GM18907 (cell line): ENCODE measurements around the gene INPP4B.

Source experiments
- ATAC-seq: cut with Tn5 transposase; IDR thresholded peaks from one replicate; pipeline ENCODE4 v1.9.1; 2021; ENCODE audit warnings: mild to moderate bottlenecking, moderate library complexity; ENCODE audit not compliant: unreplicated experiment

INPP4B gene

DNA sequence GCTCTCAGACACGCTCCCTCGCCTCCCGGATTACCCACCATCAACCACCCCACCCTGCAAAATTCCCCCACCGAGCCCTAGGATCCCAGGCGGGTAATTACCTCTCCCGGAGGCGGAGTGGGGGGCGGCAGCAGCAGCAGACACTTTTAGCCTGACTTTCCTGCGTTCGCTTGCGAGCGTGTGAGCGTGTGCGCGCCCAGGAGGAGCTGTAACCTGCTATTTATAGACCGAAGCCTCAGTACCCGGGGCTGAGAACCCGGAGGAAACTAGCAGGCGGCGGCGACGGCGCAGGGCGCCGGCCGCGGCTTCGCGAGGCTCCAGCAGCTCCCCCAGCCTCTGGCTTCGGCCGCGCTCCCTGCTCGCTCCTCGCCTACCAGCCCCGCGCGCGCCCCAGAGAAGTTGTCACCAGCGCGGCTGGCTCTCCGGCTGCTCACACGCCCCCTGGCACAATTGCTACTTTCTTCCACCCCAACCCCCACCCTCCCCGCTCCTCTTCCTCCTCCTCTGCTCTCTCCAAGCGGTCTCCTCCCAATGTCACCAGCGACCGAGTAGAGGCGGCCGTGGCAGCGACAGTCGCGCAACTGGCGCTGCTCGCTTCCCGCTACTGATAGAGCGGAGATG is at the start of gene INPP4B:
INPP4B (minus strand) TSS at position 194 of the 621 bp plus-strand sequence.
- peak; percentile 51 for ATAC-seq

DNA sequence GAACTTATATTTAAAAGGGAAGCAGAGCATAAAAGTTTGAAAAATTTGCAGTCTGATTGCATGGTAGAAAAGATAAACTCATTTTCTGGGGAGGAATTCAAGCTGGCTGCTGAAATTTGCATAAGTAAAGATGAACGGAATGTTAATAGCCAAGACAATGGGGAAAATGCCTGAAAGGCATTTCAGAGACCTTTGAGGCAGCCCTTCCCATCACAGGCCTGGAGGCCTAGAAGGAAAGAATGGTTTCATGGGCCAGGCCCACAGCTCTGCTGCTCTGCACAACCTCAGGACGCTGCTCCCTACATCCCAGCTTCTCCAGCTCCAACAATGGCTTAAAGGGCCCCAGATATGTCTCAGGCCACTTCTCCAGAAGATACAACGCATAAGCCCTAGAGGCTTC is 46.9 kb upstream of the INPP4B start:
- no peak for ATAC-seq

DNA sequence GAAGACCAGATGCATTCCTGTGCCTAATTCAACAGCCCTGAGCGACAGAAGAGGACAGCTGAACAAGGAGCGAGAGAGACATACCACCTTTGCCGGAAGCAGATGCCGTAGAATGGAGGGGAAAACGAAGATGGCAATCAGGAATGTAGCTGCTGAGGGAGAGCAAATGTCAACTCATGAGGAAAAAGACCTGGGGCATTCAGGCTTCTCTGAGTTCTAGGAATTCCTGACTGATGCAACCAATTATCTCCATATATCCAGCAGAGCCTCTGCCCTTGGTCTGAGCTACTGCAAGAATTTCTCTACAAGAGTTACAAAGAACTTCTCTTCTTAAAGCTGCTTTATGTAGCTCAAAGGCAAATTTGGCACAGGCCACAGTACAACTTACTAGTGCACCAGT is 40.5 kb upstream of the INPP4B start:
- ATAC-seq: no peak

DNA sequence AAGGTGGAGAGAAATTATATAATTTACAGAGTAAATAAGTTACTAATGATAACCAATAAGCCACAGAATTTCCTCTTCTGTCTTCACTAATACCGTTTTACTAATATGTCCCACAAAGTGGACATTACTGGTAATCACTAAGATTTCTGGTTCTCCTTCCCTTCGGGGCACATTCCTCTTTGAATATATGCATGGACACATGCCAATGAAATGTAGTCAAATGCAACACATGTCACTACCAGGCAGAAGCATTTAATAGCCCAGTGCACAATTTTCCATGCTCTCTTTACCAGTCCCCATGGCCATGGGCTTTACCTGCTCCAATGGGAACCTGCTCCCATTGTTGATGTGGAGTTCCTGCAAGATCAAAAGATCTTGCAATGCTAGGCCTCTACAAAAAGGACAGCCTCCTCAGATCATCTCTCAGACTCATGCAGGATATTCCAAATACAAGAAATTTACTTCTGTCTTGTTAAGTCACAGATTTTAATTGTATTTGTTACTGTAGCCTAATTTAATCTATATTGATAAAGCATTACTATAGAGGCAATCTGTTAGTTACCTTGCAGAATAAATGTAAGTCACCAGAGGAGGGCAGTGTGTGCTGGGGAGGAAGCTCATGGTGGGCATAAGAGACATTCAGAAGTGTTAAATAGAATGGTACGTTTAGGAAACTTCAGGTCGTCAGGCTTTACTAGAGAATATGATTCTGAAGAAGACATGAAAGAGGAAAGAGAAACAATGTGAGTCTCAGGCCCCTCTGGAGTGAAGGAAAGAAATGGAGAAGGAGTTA is 37.1 kb upstream of the INPP4B start:
- no peak for ATAC-seq

DNA sequence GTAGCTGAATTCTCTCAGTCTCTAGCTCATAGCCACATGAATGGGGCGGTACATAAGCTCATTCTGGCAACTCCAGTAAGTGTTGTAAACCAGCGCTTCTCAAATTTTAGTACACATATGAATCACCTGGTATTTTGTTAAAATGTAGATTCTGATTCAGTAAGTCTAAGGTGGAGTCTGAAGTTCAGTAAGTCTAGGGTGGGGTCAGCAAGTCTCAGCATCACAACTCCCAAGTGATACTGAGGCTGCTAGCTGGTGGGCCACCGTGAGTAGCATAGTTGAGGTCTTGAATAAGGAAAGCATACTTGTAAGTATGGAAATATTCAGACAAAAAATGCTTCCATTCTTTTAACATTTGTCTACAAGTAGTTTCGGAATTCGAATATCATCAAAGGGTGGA is 36.1 kb upstream of the INPP4B start:
- ATAC-seq: no peak

DNA sequence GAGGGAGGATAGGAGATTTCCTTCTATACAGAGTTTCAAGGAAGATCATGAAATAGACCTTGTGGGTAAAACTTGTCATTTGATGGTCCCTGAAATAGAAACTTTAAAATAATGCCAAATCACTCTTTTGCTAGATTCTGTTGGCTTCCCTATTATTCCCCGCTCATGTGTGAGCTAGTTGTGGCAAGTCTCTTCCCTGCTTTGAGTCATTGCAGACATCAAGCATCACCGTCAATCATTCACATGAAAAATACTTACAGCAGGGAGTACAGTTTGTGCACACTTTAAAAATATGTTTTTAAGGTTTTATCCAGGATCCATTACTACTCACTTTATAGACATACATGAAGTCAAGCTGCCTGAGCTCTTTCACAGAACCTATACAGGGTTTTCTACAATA is 35.2 kb upstream of the INPP4B start:
- no peak for ATAC-seq

DNA sequence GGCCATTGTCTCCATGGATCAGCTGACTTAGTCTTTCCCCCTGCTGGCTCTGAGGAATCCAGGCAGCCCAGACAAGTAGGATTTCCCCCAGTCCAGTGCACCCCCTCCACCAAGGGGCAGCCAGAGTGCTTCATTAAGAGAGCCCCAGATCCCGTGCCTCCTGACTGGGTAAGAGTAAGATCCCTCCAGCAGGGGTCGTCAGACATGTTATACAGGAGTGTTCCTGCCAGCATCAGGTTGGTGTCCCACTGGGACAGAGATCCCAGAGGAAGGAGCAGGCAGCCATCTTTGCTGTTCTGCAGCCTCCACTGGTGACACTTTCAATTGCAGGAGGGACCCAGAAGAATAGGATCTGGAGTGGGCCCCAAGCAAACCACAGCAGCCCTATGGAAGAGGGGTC is 29.0 kb upstream of the INPP4B start:
- ATAC-seq: no peak

DNA sequence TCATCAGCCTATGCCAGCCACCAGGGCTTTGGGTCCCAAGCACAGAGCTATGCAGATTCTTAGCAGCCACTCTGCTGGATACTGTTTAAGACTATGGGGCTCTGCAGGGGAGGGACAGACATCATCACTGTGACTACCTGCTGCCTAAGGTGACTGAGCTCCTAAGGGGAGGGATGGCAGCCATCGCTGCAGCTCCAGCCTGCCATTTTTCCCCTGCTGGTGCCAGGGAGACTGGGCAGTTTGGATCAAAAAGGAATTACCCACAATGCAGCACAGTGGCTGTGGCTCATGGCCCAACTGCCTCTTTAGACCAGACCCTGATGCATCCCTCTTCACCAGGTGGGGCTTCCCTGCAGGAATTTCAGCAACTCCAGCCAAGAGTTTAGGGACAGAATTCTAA is 28.6 kb upstream of the INPP4B start:
- no peak for ATAC-seq

DNA sequence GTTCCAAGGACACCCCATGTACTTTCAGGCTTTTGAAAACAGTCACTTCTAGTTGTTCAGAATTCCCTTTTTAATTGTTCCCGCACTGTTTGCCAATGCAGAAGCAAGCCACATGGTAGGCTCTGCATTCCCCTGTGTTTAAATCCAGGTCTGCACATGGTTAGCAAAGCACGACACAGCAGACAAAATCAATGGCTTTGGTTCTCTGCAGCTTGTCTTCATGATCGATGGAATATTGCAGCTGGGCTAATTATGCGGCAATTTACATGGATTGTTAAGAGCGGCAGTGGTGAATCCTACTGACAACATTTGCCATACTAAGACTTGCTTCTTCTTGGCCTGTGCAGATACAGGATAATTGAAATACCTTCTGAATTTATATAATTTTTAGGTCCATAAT is 20.6 kb upstream of the INPP4B start:
- ATAC-seq: no peak

DNA sequence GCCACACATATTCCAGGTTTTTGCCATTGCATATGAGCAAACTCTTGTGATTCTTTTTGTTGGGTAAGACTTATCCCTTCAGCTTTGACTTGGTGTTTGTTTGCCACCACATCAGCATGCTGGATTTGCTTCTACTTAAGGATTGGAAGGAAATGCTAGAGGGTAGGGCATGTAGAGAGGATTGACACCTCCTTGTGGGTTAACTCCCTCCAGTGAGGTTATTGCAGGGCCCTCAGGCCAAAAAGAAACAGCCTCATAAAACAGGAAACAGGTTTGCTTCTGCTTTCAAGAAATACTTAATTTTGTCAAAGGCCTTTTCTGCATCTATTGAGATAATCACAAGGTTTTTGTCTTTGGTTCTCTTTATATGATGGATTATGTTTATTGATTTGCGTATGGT is 15.2 kb upstream of the INPP4B start:
- no peak for ATAC-seq

DNA sequence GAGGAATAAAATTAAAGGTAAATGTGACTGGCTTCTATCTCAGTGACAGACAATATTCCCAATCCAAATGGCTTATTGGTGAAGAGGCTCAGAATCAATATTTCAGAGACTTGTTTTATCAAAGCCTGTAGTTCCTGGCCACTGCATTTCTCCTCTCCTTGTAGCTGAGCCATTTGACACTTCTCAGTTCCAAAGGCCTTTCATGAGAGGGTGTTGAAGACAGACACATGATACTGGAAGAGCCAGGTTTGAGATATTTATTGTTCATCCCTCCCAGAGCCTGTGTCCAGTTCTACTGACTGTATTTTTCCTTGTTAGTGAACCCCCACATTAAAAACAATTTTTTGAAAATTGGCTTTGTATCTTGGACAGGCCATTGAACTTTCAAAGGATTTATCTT is 12.9 kb upstream of the INPP4B start:
- no peak for ATAC-seq

DNA sequence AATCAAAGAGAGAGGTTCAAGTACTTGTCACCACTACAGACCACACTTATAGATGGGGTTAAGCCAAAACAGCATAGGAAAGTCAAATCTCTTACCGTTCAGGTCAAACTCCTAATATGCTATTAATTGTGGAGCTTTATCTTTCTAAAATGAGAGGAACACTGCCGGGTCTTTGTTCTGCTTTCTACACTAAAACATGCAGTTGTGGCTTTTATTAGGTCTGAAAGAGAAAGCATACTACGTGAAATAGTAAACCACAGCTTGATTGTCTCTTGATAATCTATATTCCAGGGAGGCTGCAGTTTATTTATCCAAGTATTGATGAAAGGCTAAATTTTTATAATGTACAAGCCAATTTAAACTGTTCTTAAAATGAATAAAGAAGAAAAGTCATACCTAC is 12.3 kb upstream of the INPP4B start:
- ATAC-seq: no peak

DNA sequence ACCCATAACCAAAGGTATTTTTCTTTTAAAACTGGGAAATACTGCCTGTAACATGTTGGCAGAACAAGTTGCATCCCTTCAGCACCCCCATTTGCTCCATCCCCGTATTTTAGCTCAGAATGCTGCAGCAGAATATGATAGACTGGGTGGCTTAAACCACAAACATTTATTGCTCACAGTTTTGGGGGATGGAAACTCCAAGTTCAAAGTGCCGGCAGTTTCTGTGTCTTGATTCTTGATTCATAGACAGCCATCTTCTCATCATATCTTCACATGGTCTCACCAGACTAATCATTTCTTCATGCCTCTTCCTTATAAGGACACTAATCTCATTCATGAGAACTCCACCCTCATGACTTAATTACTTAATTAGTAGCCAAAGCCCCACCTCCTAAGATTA is 10.5 kb upstream of the INPP4B start:
- ATAC-seq: no peak

DNA sequence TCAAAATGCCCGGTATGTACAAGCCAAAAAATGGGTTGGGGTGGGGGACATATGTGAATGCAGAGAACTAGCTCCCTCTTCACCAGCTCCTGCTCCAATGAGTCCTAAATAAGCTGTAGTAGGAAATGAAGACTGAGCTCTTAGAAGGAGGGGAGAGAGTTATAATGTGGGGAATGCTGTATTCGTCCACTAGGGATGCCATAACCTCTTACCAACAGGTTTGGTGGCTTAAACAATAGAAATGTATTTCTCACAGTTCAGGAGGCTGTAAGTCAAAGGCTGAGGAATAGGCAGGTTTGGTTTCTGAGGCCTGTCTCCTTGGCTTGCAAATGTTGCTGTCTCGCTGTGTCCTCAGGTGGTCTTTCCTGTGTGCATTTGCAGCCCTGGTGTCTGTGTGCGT is 4.4 kb upstream of the INPP4B start:
- no peak for ATAC-seq

DNA sequence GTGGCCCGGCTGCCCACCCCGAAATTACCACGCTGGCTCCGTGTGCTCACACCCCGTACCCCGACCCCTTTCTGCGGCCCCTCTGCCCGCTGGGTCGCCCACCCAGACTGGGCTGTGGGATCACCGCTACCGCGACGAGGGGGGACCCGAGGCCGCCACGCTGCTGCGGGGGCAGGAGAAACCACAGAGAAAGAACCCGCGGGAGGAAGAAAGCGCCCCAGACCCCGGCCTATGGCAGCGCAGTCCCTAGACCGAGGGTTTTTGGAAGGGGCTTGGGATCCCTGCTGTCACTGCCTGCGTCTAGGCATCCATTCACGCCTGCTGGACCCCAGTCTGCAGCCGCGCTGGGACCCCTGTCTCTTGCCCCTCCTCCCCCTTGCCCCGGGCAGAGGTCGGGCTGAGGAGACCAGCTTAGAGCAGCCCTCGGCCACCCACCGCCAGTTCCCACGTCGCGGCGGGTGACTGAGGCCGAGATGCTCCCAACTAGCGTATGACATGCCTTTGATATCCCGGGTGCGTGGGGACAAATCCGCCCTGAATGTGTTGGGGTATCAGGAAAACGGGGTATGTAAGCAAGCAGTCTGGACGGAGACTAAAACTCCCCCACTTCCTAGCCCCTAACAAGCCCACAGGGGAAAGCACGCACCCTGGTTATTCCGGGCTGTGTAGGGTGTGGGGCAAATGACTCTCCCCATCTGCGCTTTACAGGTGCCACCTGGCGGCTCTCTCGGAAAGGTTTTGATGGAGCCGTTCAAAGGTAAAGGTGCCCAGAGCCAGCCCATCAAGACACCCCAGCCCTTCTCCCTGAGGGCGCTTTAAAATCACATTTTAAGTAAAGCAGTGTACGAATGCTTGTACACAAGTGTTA is 862 bp upstream of the INPP4B start:
- peak; percentile 73 for ATAC-seq

DNA sequence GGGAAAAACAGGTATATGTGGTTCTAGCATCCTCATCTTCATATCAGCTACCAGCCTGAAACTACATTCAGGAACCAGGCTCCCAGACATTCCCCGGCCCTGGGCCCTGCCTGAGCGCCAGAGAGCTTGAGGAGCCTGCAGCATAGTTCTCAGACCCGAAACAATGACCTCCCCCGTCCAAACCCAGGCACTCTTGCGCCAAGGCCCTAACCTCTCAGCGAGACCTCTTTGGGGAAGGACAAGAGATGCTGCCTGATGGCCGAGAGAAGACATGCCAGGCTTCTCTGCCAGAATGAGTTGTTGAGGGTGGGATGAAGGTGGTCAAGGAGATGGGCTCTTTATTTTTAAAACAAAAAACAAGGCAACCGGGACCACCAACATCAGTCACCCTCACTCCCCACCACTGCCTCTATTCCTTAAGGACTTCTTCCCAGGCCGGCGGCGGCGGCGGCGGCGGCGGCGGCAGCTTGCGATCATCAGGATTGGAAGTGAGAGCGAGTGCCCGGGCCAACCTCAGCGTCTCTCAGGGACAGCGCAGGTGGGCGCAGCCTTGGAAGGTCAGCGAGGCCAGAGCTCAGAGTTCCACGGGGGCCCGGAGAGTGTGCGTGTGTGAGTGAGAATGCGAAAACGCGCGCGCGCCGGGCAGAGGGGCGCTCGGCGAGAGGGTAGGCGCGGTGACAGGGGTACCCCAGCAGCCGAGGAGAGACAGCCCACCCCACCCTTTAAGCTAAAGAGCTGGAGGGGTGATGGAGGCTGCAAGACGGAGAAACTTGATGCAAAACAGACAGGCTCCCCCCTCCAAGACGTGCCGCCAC is 601 bp downstream of the INPP4B start:
- ATAC-seq: peak; percentile 18

DNA sequence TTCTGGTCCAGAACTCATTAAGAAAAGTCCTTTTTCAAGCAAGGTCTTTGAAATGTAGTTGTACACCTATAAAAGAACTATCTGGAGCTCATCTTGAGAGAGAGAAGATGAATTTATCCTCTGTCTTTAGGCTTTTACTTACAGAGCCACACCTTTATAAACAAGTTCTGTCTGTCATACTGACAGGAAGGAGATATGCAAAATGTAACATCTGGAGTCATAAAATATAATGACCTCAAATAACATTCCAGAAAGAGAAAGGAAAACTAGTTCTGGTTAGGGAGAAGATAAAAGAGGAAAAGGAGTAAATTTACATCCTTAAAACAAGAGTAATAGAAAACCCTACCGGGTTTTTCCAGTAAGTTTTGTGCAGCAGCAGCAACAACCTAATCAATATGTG is 1.3 kb downstream of the INPP4B start:
- no peak for ATAC-seq

DNA sequence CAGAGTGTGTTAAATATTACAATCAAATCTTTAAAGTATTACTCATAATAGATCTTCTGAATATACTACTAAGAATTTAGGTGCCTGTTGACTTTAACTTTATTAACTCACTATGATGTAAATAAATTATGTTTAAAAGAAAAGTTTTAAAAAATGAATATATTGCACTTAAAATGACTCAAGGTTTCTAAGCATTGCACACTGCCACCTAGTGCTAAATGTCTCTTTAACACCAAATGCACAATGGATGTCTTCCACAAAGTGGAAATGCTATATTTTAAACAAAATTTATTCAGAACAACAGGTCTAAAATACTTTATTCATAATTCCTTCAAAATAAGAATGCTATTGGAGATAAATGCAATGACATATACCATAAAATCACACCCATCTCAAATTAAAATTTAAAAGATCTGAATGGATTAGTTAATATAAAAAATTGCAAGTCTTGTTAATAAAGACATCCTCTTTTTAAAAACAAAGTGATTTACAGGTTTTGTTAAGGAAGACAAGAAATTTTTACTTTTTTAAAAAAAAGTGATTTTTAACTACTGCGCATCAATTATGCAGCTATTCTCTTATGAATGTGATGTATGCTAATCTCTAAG is 5.5 kb downstream of the INPP4B start:
- ATAC-seq: no peak

DNA sequence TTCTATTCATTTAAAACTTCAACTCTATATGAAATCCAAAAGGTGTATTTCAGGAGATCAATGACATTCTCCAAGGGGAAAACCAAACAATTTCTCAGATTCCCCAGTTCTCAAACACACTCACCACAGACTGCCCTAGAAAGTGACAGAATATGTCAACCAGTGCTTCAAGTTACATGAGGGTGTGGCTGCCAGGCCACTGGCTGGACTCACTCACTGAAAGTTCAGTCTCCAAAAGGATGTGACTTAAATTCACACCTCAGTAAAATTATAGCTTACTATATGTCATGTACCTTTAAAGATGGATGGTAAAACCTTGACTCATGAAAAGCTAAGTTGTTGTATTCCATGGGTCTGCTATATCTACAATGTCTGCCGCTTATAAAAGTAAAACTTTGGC is 7.3 kb downstream of the INPP4B start:
- ATAC-seq: no peak

DNA sequence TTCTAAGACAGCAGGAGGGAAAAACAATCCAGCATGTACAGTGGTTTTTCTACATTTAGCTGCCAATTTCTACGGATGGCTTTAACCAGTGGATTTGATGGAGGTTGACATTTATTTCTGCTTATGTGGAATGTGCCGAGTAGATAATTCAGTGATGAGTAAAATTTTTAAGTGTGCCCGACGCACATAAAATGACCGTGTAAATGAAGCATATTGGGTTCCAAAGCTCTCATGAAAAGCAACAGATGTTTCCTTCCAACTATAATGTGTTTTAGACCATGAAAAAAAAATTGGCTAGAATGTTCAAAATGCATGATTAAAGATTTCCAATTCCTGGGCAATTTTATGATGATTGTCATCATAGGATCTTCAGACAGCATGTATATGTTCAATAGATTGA is 14.1 kb downstream of the INPP4B start:
- ATAC-seq: no peak
